Bronchial epithelial cell (primary cell): ENCODE data around the gene NDUFB7. TPM values are rescaled to one million over a fixed set of nuclear protein-coding genes. Genes with fewer than 3 reads are reported as not detected.
"Not testable (repeated sequence)": the region's sequence is repeated elsewhere in the genome, so short reads cannot be mapped to it uniquely, and the experiment has no call there.

ENCODE experiments used
- DNase-seq: peaks from one replicate; pipeline ENCODE4 v3.0.0-alpha.2; 2010; ENCODE audit warnings: low read depth
- FAIRE-seq: peaks from 2 replicates; lab custom pipeline; 2011; peaks lifted over from hg19 to GRCh38; lab: Jason Lieb, UNC
- H3K27me3 ChIP-seq: 2 replicates; pipeline ENCODE4 v1.5.1; 2011; ENCODE audit warnings: low read length; ENCODE audit not compliant: control insufficient read depth, insufficient read depth
- H3K36me3 ChIP-seq: 2 replicates; pipeline ENCODE4 v1.5.1; 2011; ENCODE audit warnings: low read length; ENCODE audit not compliant: control insufficient read depth, insufficient read depth
- H3K4me3 ChIP-seq: 2 replicates; pipeline ENCODE4 v1.5.1; 2011; ENCODE audit warnings: mild to moderate bottlenecking, low read depth, low read length, control low read depth
- CTCF ChIP-seq: IDR thresholded peaks from 2 replicates; pipeline ENCODE4 v1.5.1; 2011; ENCODE audit warnings: mild to moderate bottlenecking, moderate library complexity, low read length, control low read depth, inconsistent platforms; ENCODE audit not compliant: insufficient read depth, severe bottlenecking
- total RNA-seq: library from RNA; depleted of rRNA; stranded (reverse); fragments of >200 nt; gene quantifications from 2 replicates; pipeline ENCODE4 v1.2.1, GENCODE V29; 2014

NDUFB7 gene
- total RNA-seq, 1 donor from 2014 or later, result 192 TPM

GRCh38 chr19:14544977-14545715 lies 26.7 kb downstream of the NDUFB7 start:
- DNase-seq, result no peak
- TF ChIP-seq CTCF, result no peak
- no peaks in the 10 kb centered on the region for H3K27me3 ChIP-seq
- no peaks in the 10 kb centered on the region for H3K36me3 ChIP-seq
- no peak overlapping the region for H3K4me3 ChIP-seq
- no peak for FAIRE-seq

- FAIRE-seq (no peak), DNase-seq (no peak)
- Histone ChIP-seq H3K36me3 (peaks cover 3% of the 10 kb centered on the region), H3K4me3 (no peak overlapping the region), H3K27me3 (no peaks in the 10 kb centered on the region)
- TF ChIP-seq CTCF, result no peak
These were observed 27.8 kb downstream of the NDUFB7 start for GRCh38 chr19:14544047-14544446.

GRCh38 chr19:14542711-14543328 lies 29.0 kb downstream of the NDUFB7 start:
- Histone ChIP-seq H3K36me3 (peaks cover 3% of the 10 kb centered on the region), H3K27me3 (no peaks in the 10 kb centered on the region), H3K4me3 (no peak overlapping the region)
- no peak for FAIRE-seq
- no peak for TF ChIP-seq CTCF
- peak; percentile 68 for DNase-seq

GRCh38 chr19:14541979-14542378 lies 29.9 kb downstream of the NDUFB7 start:
- H3K27me3 ChIP-seq, H3K36me3 ChIP-seq, FAIRE-seq, H3K4me3 ChIP-seq, DNase-seq: not testable (repeated sequence)

- DNase-seq, result no peak
- Histone ChIP-seq H3K27me3 (no peaks in the 10 kb centered on the region), H3K4me3 (no peak overlapping the region), H3K36me3 (peaks cover 3% of the 10 kb centered on the region)
- TF ChIP-seq CTCF, result no peak
- no peak for FAIRE-seq
These were observed 30.9 kb downstream of the NDUFB7 start for GRCh38 chr19:14540741-14541525.

- DNase-seq (peak; percentile 89), FAIRE-seq (peak; percentile 62)
- Histone ChIP-seq H3K36me3 (peaks cover 4% of the 10 kb centered on the region), H3K4me3 (peak overlapping the region; percentile 35), H3K27me3 (no peaks in the 10 kb centered on the region)
- no peak for TF ChIP-seq CTCF
These were observed 34.8 kb downstream of the NDUFB7 start for GRCh38 chr19:14536926-14537692.
